ENCODE data around the gene ADAP1. TPM values are rescaled to one million over a fixed set of nuclear protein-coding genes. Genes with fewer than 3 reads are reported as not detected.

The ADAP1 gene
- total RNA-seq, 1 experiment from 2014 or later: 34.0 TPM

- RAD21 ChIA-PET (ENCODE audit: low non-redundant PET in 1 of 2, low total read pairs in 2 of 2, uncharacterized antibody in 2 of 2, unreplicated experiment in 2 of 2): no interaction called here
- peaks cover 14% of the 10 kb centered on the region for H3K79me2 ChIP-seq (ENCODE audit: insufficient read depth, low read length)
Measured at GRCh38 chr7:871900-872537, 82.5 kb downstream of the ADAP1 start.

More at GRCh38 chr7:871900-872537, 82.5 kb downstream of the ADAP1 start:
- intact Hi-C loops (cut with micrococcal nuclease): loop anchor here (5.0 kb wide), 1 partner anchor 550 kb away; no protein-coding TSS in a partner anchor
- Histone ChIP-seq H3K36me3 (ENCODE audit: control insufficient read depth in 1 of 2, insufficient read depth in 2 of 2, low read length in 2 of 2) (peaks cover 27 to 35% of the 10 kb centered on the region in 2 experiments), H3K9me2 (ENCODE audit: insufficient read depth) (no peaks in the 10 kb centered on the region), H3K9me3 (ENCODE audit: control insufficient read depth in 1 of 2, insufficient read depth in 1 of 2, low read depth in 1 of 2, low read length in 2 of 2) (no peaks in the 10 kb centered on the region), H3K27me3 (ENCODE audit: insufficient read depth, low read length) (no peaks in the 10 kb centered on the region), H3K9ac (ENCODE audit: low read length) (no peak overlapping the region), H4K20me1 (ENCODE audit: insufficient read depth) (no peaks in the 10 kb centered on the region), H3K4me2 (ENCODE audit: low read length) (no peak overlapping the region), H3K4me3 (replicated peaks in 1 of 2; ENCODE audit: low read depth in 1 of 2, low read length in 2 of 2) (no peak overlapping the region), H3K4me1 (ENCODE audit: control insufficient read depth in 1 of 2, insufficient read depth in 2 of 2, low read length in 2 of 2) (peaks cover 7 to 23% of the 10 kb centered on the region in 2 experiments; a peak in 3 of 4 replicates), H3K27ac (ENCODE audit: low read depth, low read length) (0 out of 2 replicates have a peak overlapping the region, but pooled peaks have one; percentile 13), H2AFZ (ENCODE audit: low read depth, low read length, poor library complexity, severe bottlenecking) (no peak overlapping the region)
- ATAC-seq (no peak), DNase-seq (ENCODE audit: low read depth, low spot score) (no peak)
- ChIA-PET CTCF (no interaction called here), POLR2A (no interaction called here)
- no peak for TF ChIP-seq JUND (IDR thresholded peaks at IDR 0.05)
- TF ChIP-seq SP1 (IDR thresholded peaks at IDR 0.05; ENCODE audit: low read depth): no peak
- no peak for TF ChIP-seq CEBPB (IDR thresholded peaks at IDR 0.05; ENCODE audit: low read depth)
- TF ChIP-seq REST (IDR thresholded peaks at IDR 0.05; ENCODE audit: low read depth): no peak
- TF ChIP-seq POLR2A (IDR thresholded peaks at IDR 0.05; ENCODE audit: borderline replicate concordance, extremely low read depth, insufficient read depth, insufficient read length): no peak
- TF ChIP-seq RAD21 (IDR thresholded peaks at IDR 0.05; ENCODE audit: low read depth): no peak
- no peak for TF ChIP-seq FOSL1 (IDR thresholded peaks at IDR 0.05; ENCODE audit: low read depth)
- TF ChIP-seq CBX3 (IDR thresholded peaks at IDR 0.05; ENCODE audit: low read depth): no peak
- no peak for TF ChIP-seq SIN3A (IDR thresholded peaks at IDR 0.05; ENCODE audit: low read depth)
- TF ChIP-seq ZFX (IDR thresholded peaks at IDR 0.05): no peak
- no peak for TF ChIP-seq EZH2phosphoT487 (IDR thresholded peaks at IDR 0.05; ENCODE audit: borderline replicate concordance)
- TF ChIP-seq YY1 (IDR thresholded peaks at IDR 0.05; ENCODE audit: extremely low read depth, insufficient replicate concordance, low read depth, low read length): no peak
- no peak for TF ChIP-seq ZNF274 (IDR thresholded peaks at IDR 0.05; ENCODE audit: low read depth, low read length)
- TF ChIP-seq SRF (IDR thresholded peaks at IDR 0.05; ENCODE audit: low read depth): no peak
- TF ChIP-seq, protein P1, sequence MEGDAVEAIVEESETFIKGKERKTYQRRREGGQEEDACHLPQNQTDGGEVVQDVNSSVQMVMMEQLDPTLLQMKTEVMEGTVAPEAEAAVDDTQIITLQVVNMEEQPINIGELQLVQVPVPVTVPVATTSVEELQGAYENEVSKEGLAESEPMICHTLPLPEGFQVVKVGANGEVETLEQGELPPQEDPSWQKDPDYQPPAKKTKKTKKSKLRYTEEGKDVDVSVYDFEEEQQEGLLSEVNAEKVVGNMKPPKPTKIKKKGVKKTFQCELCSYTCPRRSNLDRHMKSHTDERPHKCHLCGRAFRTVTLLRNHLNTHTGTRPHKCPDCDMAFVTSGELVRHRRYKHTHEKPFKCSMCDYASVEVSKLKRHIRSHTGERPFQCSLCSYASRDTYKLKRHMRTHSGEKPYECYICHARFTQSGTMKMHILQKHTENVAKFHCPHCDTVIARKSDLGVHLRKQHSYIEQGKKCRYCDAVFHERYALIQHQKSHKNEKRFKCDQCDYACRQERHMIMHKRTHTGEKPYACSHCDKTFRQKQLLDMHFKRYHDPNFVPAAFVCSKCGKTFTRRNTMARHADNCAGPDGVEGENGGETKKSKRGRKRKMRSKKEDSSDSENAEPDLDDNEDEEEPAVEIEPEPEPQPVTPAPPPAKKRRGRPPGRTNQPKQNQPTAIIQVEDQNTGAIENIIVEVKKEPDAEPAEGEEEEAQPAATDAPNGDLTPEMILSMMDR (IDR thresholded peaks at IDR 0.05 in 2 of 3, conservative IDR thresholded peaks at IDR 0.05 in 1 of 3; ENCODE audit: borderline replicate concordance in 1 of 3, insufficient read depth in 1 of 3, low read depth in 2 of 3, low read length in 2 of 3): no peak
- TF ChIP-seq ATF3 (IDR thresholded peaks at IDR 0.05): no peak
- no peak for TF ChIP-seq ZBTB33 (IDR thresholded peaks at IDR 0.05; ENCODE audit: extremely low read depth, insufficient replicate concordance, low read length)
- no peak for TF ChIP-seq TCF7L2 (IDR thresholded peaks at IDR 0.05; ENCODE audit: borderline replicate concordance, extremely low read depth, insufficient read depth, insufficient read length)
- no peak for TF ChIP-seq POLR2AphosphoS5 (IDR thresholded peaks at IDR 0.05; ENCODE audit: low read depth, low read length)
- TF ChIP-seq ELF1 (IDR thresholded peaks at IDR 0.05; ENCODE audit: borderline replicate concordance, low read depth): no peak
- no TSS peak for BruUV-seq (replicated peaks)
